ENCODE data around the gene B3GNT2. TPM values are rescaled to one million over a fixed set of nuclear protein-coding genes. Genes with fewer than 3 reads are reported as not detected.
A peak's percentile ranks its signal among the peaks of the same experiment; 100 is the strongest.

The B3GNT2 gene
- total RNA-seq, 3 donors from 2014 or later (not counting 1 experiment from before 2014, with no cell fraction given) = 51.9 to 68.0 (median 54.0) TPM

DNA sequence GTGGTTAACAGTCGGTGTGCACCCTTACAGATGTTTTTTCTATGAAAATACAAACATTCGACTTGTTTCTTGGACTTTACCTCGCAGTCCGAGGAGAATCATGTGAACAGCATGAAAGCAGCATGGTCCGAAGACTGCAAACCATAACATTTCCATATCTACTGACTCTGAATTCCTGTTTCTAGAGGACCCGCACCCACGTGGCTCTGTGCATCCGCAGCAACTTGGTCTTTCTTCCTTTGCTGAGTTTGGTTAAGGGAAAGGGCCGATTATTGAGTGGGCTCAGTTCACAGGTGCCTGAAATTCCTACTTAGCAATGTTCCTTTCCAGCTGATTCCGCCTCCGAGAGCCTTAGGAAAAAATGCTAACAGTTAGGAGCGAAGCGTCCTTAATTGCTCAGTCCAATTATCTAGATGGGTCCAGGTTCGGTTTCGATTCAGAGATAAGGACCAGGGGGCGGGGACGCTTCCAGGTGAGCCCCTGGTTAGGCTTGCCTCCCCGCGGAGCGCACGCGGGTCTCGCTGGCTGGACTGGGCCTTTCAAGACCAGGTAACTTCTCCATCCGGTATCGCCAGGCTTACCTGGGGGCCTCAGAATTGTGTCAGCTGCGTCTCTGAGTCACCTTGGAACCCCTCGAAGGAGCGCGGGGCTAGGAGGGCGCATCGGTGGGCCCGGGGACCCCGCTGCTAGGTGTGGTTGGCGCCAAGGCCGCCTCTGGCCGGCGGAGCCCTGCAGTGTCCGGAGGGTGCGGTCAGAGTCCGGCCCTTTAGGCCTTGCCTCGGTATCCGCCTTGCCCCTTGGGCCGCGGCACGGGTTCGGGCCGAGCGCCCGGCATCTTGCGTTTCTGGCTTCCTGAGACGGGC is 1.1 kb upstream of the B3GNT2 start:
- Histone ChIP-seq H3K36me3 (ENCODE audit: control insufficient read depth, insufficient read depth, low read length) (no peaks in the 10 kb centered on the region), H3K27me3 (ENCODE audit: control insufficient read depth, insufficient read depth, low read length) (no peaks in the 10 kb centered on the region), H3K27ac (ENCODE audit: low read length) (peak overlapping the region; percentile 65), H3K4me1 (ENCODE audit: control insufficient read depth, insufficient read depth, low read length) (peaks cover 24% of the 10 kb centered on the region), H3K4me3 (ENCODE audit: low read length) (peak overlapping the region; percentile 75), H3K9me3 (ENCODE audit: control insufficient read depth, insufficient read depth, low read length) (no peaks in the 10 kb centered on the region)
- TF ChIP-seq, protein P1, sequence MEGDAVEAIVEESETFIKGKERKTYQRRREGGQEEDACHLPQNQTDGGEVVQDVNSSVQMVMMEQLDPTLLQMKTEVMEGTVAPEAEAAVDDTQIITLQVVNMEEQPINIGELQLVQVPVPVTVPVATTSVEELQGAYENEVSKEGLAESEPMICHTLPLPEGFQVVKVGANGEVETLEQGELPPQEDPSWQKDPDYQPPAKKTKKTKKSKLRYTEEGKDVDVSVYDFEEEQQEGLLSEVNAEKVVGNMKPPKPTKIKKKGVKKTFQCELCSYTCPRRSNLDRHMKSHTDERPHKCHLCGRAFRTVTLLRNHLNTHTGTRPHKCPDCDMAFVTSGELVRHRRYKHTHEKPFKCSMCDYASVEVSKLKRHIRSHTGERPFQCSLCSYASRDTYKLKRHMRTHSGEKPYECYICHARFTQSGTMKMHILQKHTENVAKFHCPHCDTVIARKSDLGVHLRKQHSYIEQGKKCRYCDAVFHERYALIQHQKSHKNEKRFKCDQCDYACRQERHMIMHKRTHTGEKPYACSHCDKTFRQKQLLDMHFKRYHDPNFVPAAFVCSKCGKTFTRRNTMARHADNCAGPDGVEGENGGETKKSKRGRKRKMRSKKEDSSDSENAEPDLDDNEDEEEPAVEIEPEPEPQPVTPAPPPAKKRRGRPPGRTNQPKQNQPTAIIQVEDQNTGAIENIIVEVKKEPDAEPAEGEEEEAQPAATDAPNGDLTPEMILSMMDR (IDR thresholded peaks at IDR 0.05) = no peak
- Mint-ChIP-seq H3K36me3 (no peaks in the 10 kb centered on the region), H3K4me3 (peak overlapping the region; percentile 95), H3K27ac (peak overlapping the region; percentile 34 to 94), H3K27me3 (ENCODE audit: low read depth in 2 of 2) (peaks cover 0 to 3% of the 10 kb centered on the region in 2 donors), H3K9me3 (no peaks in the 10 kb centered on the region), H3K4me1 (peaks cover 23 to 24% of the 10 kb centered on the region in 2 donors)
- WGBS (ENCODE audit: insufficient coverage) = 55% methylated on average over 51 of the region's 51 CpGs
- ATAC-seq (no peak), DNase-seq (no peak)
- intact Hi-C loops (cut with micrococcal nuclease) = loop anchor here (5.0 to 10.0 kb wide), 2 partner anchors 113 to 220 kb away; no protein-coding TSS in a partner anchor

DNA sequence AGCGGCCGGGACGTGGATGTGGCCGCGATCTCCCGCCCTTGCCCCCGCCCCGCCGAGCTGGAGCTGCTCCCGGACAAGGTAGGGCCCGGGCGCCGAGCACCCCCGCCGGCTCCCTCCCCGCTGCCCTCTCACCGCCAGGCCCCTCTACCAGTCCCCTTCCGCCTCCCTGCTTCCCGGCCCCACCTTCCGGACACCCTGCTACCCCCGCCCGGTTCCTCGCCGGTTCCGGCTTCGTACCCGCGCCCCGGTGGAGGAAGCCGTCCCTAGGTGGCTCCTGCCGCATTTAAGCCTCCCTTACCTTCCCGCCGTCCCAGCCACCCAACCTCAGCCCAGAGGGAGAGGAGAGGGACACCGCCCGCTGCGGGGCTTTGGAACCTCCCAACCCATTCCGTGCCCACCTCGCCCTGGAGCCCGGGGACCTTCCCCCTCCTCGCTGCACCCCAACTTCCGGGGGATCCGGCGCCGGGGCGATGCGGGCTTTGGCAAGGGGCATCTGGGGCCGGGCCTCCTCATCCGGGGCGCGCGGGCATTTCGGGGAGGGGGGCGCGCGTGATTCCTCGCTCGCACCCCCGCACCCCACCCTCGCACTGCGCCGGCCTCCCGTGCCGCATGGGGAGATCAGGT is 475 bp downstream of the B3GNT2 start:
- TF ChIP-seq, protein P1 (IDR thresholded peaks at IDR 0.05) = no peak
- intact Hi-C loops (cut with micrococcal nuclease) = loop anchor here (2.0 to 10.0 kb wide), 3 partner anchors 24 to 218 kb away; no protein-coding TSS in a partner anchor
- Histone ChIP-seq H3K27me3 (ENCODE audit: control insufficient read depth, insufficient read depth, low read length) (no peaks in the 10 kb centered on the region), H3K36me3 (ENCODE audit: control insufficient read depth, insufficient read depth, low read length) (no peaks in the 10 kb centered on the region), H3K9me3 (ENCODE audit: control insufficient read depth, insufficient read depth, low read length) (no peaks in the 10 kb centered on the region), H3K4me1 (ENCODE audit: control insufficient read depth, insufficient read depth, low read length) (peaks cover 28% of the 10 kb centered on the region), H3K27ac (ENCODE audit: low read length) (peak overlapping the region; percentile 81), H3K4me3 (ENCODE audit: low read length) (peak overlapping the region; percentile 100)
- WGBS (ENCODE audit: insufficient coverage) = under 1% methylated on average over 60 of the region's 63 CpGs
- DNase-seq (peak; percentile 57 to 71), ATAC-seq (peak; percentile 34 to 47 (median 38))
- Mint-ChIP-seq H3K4me3 (peak overlapping the region; percentile 95), H3K9me3 (no peaks in the 10 kb centered on the region), H3K36me3 (no peaks in the 10 kb centered on the region), H3K27ac (peak overlapping the region; percentile 88 to 94), H3K27me3 (ENCODE audit: low read depth in 2 of 2) (no peaks in the 10 kb centered on the region), H3K4me1 (peaks cover 39 to 40% of the 10 kb centered on the region in 2 donors)

GRCh38 chr2:62197011-62197924 is 1.4 kb downstream of the B3GNT2 start:
- peaks cover 48 to 49% of the 10 kb centered on the region in 2 donors for H3K4me1 Mint-ChIP-seq
- H3K27ac ChIP-seq (ENCODE audit: low read length) = peak overlapping the region; percentile 81
- ATAC-seq (peak; percentile 24 to 47 (median 38)), DNase-seq (peak; percentile 35 to 75)
- TF ChIP-seq, protein P1 (IDR thresholded peaks at IDR 0.05) = peak; percentile 23
- no peaks in the 10 kb centered on the region for H3K27me3 ChIP-seq (ENCODE audit: control insufficient read depth, insufficient read depth, low read length)
- no peaks in the 10 kb centered on the region for H3K9me3 Mint-ChIP-seq
- H3K27me3 Mint-ChIP-seq (ENCODE audit: low read depth in 2 of 2) = no peaks in the 10 kb centered on the region
- no peaks in the 10 kb centered on the region for H3K9me3 ChIP-seq (ENCODE audit: control insufficient read depth, insufficient read depth, low read length)
- peak overlapping the region; percentile 95 for H3K4me3 Mint-ChIP-seq
- intact Hi-C loops (cut with micrococcal nuclease) = loop anchor here (2.0 to 10.0 kb wide), 3 partner anchors 24 to 218 kb away; no protein-coding TSS in a partner anchor
- H3K4me3 ChIP-seq (ENCODE audit: low read length) = peak overlapping the region; percentile 100
- peak overlapping the region; percentile 88 to 94 for H3K27ac Mint-ChIP-seq
- no peaks in the 10 kb centered on the region for H3K36me3 Mint-ChIP-seq
- H3K36me3 ChIP-seq (ENCODE audit: control insufficient read depth, insufficient read depth, low read length) = no peaks in the 10 kb centered on the region
- 0% methylated on average over 37 of the region's 48 CpGs for WGBS (ENCODE audit: insufficient coverage)
- peaks cover 35% of the 10 kb centered on the region for H3K4me1 ChIP-seq (ENCODE audit: control insufficient read depth, insufficient read depth, low read length)

Data from natural killer cell (primary cell).